Thyroid gland (tissue), 4 donors: ENCODE data around the gene RERG. TPM values are rescaled to one million over a fixed set of nuclear protein-coding genes. Genes with fewer than 3 reads are reported as not detected.

Experiments used
- DNase-seq, 2 donors: peaks; one replicate each; pipeline ENCODE4 v3.0.0-alpha.2; 2019
- H3K27ac ChIP-seq, 3 donors: fragments of 200-600 bp; sonication (generic); 1 replicate in 2 of 3; 2 replicates in 1 of 3; pipeline ENCODE4 v1.5.1; 2016 to 2019; ENCODE audit warnings: mild to moderate bottlenecking in 1 of 3, moderate library complexity in 1 of 3
- H3K27me3 ChIP-seq: fragments of 200-600 bp; sonication (generic); one replicate; pipeline ENCODE4 v1.5.1; 2019
- H3K36me3 ChIP-seq, 2 donors: fragments of 200-600 bp; sonication (generic); one replicate each; pipeline ENCODE4 v1.5.1; 2016 to 2019
- H3K4me1 ChIP-seq, 2 donors: fragments of 200-600 bp; sonication (generic); one replicate each; pipeline ENCODE4 v1.5.1; 2017 to 2019
- H3K4me3 ChIP-seq, 3 donors: fragments of 200-600 bp; sonication (generic); replicated peaks in 1 of 3; 1 replicate in 2 of 3; 2 replicates in 1 of 3; pipeline ENCODE4 v1.5.1; 2016; ENCODE audit warnings: mild to moderate bottlenecking in 1 of 3
- H3K9me3 ChIP-seq: fragments of 200-600 bp; sonication (generic); one replicate; pipeline ENCODE4 v1.5.1; 2017
- POLR2A ChIP-seq, 2 donors: fragments of 450-650 bp; IDR thresholded peaks; one replicate each; pipeline ENCODE4 v1.6.1; 2017; ENCODE audit warnings: antibody characterized with exemption in 2 of 2, mild to moderate bottlenecking in 2 of 2, moderate library complexity in 1 of 2
- WGBS, 2 donors: methylation state at CpG; one replicate each; pipeline ENCODE4 v1.1.5; 2017; 5-methylcytosine and 5-hydroxymethylcytosine counted together
- intact Hi-C: fragments of 100-400 bp; cut with DNase I; formaldehyde crosslinking; loops from one replicate; pipeline ENCODE4 v1.15.1; 2023
- total RNA-seq, 4 donors: library from RNA; depleted of rRNA; stranded (reverse); fragments of >200 nt; gene quantifications; one replicate each; pipeline ENCODE4 v1.2.3, GENCODE V29; 2016
- TF ChIP-seq, protein P1 (sequence below), 6 experiments: fragments of 200-600 bp in 3 of 6; fragments of 450-650 bp in 3 of 6; sonication (generic) in 3 of 6; IDR thresholded peaks; one replicate each; pipeline ENCODE4 v1.5.1; 2016 to 2019; ENCODE audit warnings: antibody characterized with exemption in 6 of 6, mild to moderate bottlenecking in 2 of 6, inconsistent platforms in 1 of 6, moderate library complexity in 1 of 6

Gene RERG
- total RNA-seq, 4 donors from 2014 or later = 2.7 to 13.2 (median 4.9) TPM

DNA sequence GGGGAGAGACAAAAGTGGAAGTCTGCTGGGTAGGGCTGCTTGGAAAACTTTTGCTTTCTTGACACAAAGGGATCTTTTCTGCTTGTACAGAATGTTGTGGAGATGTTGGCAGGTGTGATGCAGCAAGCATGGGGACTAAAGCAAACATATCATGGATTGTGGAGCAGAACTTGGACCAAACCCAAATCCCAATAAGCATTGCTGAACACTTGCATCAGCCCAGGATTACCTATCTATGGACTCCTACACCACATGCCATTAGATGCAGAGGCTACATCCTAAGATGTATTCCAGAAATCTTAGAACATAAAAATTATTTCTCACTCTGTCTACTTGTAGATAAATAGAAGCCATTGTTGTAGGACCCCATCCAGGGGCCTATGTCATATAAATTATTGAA is 44.7 kb upstream of the RERG start:
- DNase-seq = peak in 1 of 2 donors; percentile 11
- Histone ChIP-seq H3K27ac (no peak overlapping the region), H3K36me3 (no peaks in the 10 kb centered on the region), H3K4me1 (peaks cover 0 to 3% of the 10 kb centered on the region in 2 donors), H3K4me3 (no peak overlapping the region), H3K27me3 (no peaks in the 10 kb centered on the region), H3K9me3 (no peaks in the 10 kb centered on the region)
- TF ChIP-seq, protein P1, sequence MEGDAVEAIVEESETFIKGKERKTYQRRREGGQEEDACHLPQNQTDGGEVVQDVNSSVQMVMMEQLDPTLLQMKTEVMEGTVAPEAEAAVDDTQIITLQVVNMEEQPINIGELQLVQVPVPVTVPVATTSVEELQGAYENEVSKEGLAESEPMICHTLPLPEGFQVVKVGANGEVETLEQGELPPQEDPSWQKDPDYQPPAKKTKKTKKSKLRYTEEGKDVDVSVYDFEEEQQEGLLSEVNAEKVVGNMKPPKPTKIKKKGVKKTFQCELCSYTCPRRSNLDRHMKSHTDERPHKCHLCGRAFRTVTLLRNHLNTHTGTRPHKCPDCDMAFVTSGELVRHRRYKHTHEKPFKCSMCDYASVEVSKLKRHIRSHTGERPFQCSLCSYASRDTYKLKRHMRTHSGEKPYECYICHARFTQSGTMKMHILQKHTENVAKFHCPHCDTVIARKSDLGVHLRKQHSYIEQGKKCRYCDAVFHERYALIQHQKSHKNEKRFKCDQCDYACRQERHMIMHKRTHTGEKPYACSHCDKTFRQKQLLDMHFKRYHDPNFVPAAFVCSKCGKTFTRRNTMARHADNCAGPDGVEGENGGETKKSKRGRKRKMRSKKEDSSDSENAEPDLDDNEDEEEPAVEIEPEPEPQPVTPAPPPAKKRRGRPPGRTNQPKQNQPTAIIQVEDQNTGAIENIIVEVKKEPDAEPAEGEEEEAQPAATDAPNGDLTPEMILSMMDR (IDR thresholded peaks at IDR 0.05) = no peak
- TF ChIP-seq POLR2A (IDR thresholded peaks at IDR 0.05) = no peak
- intact Hi-C loops = loop anchor here (10.0 kb wide), 1 partner anchor 111 kb away; no protein-coding TSS in a partner anchor

DNA sequence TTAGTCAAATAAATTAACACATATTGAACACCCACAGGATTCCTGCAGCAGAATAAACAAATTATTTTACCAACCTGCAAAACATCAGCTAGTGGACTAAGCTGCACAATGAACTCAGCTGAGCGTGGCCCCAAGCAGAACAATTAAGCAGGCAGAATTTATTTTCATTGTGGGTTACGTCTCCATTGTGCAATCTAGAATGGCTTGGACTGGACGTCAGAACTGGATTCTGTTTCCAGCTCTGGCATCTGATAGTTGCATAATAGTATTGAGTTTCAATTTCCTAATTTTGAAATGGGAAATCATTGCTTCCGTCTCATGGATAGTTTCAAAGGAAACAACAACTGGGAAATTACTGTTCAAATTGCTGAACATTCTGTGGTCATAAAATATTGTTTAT is 35.5 kb upstream of the RERG start:
- intact Hi-C loops = no loop called here
- 40 to 46% methylated on average over 4 of the region's 4 CpGs for WGBS, 2 donors
- Histone ChIP-seq H3K27me3 (no peaks in the 10 kb centered on the region), H3K4me1 (no peaks in the 10 kb centered on the region), H3K36me3 (no peaks in the 10 kb centered on the region), H3K27ac (no peak overlapping the region), H3K4me3 (no peak overlapping the region), H3K9me3 (no peaks in the 10 kb centered on the region)
- peak in 1 of 2 donors; percentile 13 for DNase-seq
- TF ChIP-seq, protein P1 (IDR thresholded peaks at IDR 0.05) = no peak
- TF ChIP-seq POLR2A (IDR thresholded peaks at IDR 0.05) = no peak

DNA sequence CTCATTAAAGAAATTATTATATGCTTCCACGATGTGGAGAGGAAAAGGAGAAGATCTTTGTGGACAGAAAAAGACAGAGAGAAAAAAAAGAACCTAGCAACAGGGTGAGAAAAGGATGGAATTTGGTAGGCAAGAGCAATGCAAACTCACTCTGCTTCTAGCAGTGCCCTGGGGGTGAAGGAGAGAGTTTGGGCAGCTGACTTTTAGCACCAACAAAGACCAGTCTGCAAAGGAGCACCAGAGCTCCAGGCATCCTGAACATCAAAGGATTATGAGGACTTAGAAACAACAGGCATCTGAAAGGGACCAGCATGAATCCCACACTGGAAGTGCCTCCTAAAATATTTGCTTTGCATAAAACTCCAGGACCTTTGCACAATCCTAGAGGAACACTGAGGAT is 32.8 kb upstream of the RERG start:
- Histone ChIP-seq H3K27ac (no peak overlapping the region), H3K36me3 (no peaks in the 10 kb centered on the region), H3K4me3 (no peak overlapping the region), H3K9me3 (no peaks in the 10 kb centered on the region), H3K4me1 (no peaks in the 10 kb centered on the region), H3K27me3 (no peaks in the 10 kb centered on the region)
- 83 to 84% methylated on average over 1 of the region's 1 CpG for WGBS, 2 donors
- TF ChIP-seq POLR2A (IDR thresholded peaks at IDR 0.05) = no peak
- TF ChIP-seq, protein P1 (IDR thresholded peaks at IDR 0.05) = no peak
- intact Hi-C loops = no loop called here
- no peak for DNase-seq

DNA sequence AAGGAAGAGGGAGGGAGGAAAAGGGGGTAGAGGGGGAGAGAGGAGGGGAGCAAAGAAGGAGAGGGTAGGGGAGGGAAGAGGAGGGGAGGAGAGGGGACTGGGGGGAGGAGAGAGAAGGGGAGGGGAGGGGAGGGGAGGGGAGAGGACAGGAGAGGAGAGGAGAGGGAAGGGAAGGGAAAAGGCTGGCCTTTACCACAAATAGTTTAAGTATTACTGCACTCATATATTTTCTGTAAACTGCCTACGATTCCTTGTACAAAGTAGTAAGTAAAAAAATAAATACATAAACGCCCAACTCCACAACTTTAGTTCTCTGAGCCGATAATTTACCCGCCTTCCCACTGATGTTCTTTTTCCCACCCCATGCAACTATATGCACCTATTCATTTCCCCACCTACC is 23.7 kb upstream of the RERG start:
- intact Hi-C loops = no loop called here
- Histone ChIP-seq H3K4me1 (peaks cover 8 to 16% of the 10 kb centered on the region in 2 donors), H3K27me3 (no peaks in the 10 kb centered on the region), H3K9me3 (no peaks in the 10 kb centered on the region), H3K36me3 (no peaks in the 10 kb centered on the region), H3K4me3 (no peak overlapping the region), H3K27ac (peak overlapping the region; percentile 57 to 77 (median 75))
- DNase-seq = no peak
- TF ChIP-seq, protein P1 (IDR thresholded peaks at IDR 0.05) = no peak
- no peak for TF ChIP-seq POLR2A (IDR thresholded peaks at IDR 0.05)
- 90 to 91% methylated on average over 4 of the region's 4 CpGs for WGBS, 2 donors

DNA sequence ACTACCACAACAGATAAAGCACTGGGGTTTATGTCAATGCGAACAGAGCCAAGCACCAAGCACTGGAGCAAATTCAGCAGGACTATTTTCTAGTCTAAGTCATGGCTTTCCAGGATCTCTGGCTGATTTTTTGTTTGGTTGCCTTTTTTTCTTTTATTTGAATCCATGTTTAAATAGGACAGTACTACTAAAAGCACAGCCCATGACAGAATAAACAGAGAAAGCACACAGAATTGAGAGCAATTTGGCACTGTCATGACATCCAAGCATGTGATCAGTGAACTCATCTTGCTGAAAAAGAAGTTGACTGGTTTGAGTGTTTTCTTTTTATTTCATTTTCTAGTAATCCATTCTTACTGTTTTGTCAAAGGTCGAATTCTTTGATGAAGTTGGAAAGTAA is 23.1 kb upstream of the RERG start:
- no peaks in the 10 kb centered on the region for H3K9me3 ChIP-seq
- peak; percentile 17 to 20 for DNase-seq
- no peaks in the 10 kb centered on the region for H3K36me3 ChIP-seq
- intact Hi-C loops = no loop called here
- TF ChIP-seq, protein P1 (IDR thresholded peaks at IDR 0.05) = peak in 1 of 6 experiments; percentile 16
- TF ChIP-seq POLR2A (IDR thresholded peaks at IDR 0.05) = no peak
- H3K27ac ChIP-seq = peak overlapping the region; percentile 57 to 77 (median 75)
- H3K4me3 ChIP-seq = no peak overlapping the region
- H3K27me3 ChIP-seq = no peaks in the 10 kb centered on the region
- peaks cover 8 to 16% of the 10 kb centered on the region in 2 donors for H3K4me1 ChIP-seq
- WGBS, 2 donors = 19 to 30% methylated on average over 2 of the region's 2 CpGs
